ENCODE results near the gene SYT15B.
A peak's percentile ranks its signal among the peaks of the same experiment; 100 is the strongest.
"Not testable (repeated sequence)": the region's sequence is repeated elsewhere in the genome, so short reads cannot be mapped to it uniquely, and the experiment has no call there.

SYT15B gene

DNA sequence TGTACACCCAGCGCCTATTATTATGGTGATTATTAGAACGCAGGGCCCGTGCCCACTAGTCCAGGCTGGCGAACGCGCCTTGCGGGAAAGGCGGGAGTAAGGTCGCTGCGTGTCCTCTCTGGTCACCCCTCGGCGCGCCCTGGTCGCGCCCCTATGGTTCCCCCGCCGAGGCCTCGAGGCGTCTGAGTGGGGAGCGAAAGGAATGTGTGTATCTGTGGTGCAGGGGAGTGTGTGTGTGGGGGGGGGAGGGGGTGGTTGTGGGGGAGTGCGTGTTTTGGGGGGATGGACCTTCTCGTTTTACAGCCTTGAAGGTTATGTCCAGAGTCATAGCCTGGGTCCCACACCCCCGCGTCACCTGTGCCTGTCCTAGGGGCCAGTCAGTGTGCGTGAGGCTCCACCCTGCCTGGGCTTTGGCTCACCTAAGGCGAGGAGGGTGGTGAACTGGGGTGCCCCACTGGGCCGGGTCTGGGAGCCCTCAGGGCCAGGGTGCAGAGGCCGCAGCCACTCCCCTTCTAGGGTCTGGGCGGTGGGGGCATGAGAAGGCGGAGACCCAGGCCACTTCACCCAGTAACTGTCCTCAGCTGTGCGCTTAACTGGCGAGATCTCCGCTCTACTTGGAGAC lies at the start of gene SYT15B:
Gene SYT15B (minus strand): TSS at position 39 of the 622 bp plus-strand sequence. CDS start 952 bp downstream, outside the sequence.
- H2AFZ ChIP-seq (ENCODE audit: low read depth, low read length); H3K36me3 ChIP-seq (replicated peaks; ENCODE audit: low read depth, low read length); H3K4me2 ChIP-seq (ENCODE audit: low read length); H3K9me3 ChIP-seq (ENCODE audit: insufficient read depth, low read length); H3K9ac ChIP-seq (ENCODE audit: low read length); H3K79me2 ChIP-seq (ENCODE audit: low read length); H3K4me1 ChIP-seq (ENCODE audit: low read length); H4K20me1 ChIP-seq (ENCODE audit: insufficient read depth, low read length); H3K27ac ChIP-seq (ENCODE audit: low read length); H3K27me3 ChIP-seq (ENCODE audit: low read depth, low read length); H3K4me3 ChIP-seq (ENCODE audit: low read length): not testable (repeated sequence)

DNA sequence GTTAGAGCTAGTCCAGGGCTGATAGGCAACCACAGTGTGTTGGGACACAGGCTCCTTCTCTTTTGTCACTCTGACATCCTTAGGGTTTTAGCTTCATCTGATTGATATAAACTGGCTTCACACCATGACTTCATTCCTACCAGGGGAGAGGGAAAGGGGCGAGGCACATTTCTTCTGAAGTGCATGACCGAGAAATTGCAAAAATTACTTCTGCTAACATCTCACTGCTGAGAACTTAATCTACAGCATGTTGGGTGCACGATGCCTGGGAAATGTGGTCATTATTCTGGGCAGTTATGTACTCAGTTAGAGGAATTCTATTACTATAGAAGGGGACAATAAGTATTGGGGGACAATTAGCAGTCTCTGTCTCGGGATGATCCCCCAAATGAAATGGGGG lies 16.2 kb upstream of the SYT15B start:
- not testable (repeated sequence) for H3K27ac ChIP-seq (ENCODE audit: low read length); H3K4me2 ChIP-seq (ENCODE audit: low read length); H3K4me1 ChIP-seq (ENCODE audit: low read length); H3K4me3 ChIP-seq (ENCODE audit: low read length); H3K36me3 ChIP-seq (replicated peaks; ENCODE audit: low read depth, low read length); H3K79me2 ChIP-seq (ENCODE audit: low read length); H3K9me3 ChIP-seq (ENCODE audit: insufficient read depth, low read length); H3K9ac ChIP-seq (ENCODE audit: low read length); H3K27me3 ChIP-seq (ENCODE audit: low read depth, low read length); H2AFZ ChIP-seq (ENCODE audit: low read depth, low read length); H4K20me1 ChIP-seq (ENCODE audit: insufficient read depth, low read length)

GRCh38 chr10:47775361-47776231 lies 12.2 kb upstream of the SYT15B start:
- TF ChIP-seq, protein P1, sequence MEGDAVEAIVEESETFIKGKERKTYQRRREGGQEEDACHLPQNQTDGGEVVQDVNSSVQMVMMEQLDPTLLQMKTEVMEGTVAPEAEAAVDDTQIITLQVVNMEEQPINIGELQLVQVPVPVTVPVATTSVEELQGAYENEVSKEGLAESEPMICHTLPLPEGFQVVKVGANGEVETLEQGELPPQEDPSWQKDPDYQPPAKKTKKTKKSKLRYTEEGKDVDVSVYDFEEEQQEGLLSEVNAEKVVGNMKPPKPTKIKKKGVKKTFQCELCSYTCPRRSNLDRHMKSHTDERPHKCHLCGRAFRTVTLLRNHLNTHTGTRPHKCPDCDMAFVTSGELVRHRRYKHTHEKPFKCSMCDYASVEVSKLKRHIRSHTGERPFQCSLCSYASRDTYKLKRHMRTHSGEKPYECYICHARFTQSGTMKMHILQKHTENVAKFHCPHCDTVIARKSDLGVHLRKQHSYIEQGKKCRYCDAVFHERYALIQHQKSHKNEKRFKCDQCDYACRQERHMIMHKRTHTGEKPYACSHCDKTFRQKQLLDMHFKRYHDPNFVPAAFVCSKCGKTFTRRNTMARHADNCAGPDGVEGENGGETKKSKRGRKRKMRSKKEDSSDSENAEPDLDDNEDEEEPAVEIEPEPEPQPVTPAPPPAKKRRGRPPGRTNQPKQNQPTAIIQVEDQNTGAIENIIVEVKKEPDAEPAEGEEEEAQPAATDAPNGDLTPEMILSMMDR (IDR thresholded peaks at IDR 0.05; ENCODE audit: low read depth, low read length): peak; percentile 36
- H3K4me1 ChIP-seq (ENCODE audit: low read length); H4K20me1 ChIP-seq (ENCODE audit: insufficient read depth, low read length); H3K27me3 ChIP-seq (ENCODE audit: low read depth, low read length); H3K27ac ChIP-seq (ENCODE audit: low read length); H3K4me3 ChIP-seq (ENCODE audit: low read length); H2AFZ ChIP-seq (ENCODE audit: low read depth, low read length); H3K79me2 ChIP-seq (ENCODE audit: low read length); H3K4me2 ChIP-seq (ENCODE audit: low read length); H3K36me3 ChIP-seq (replicated peaks; ENCODE audit: low read depth, low read length); H3K9ac ChIP-seq (ENCODE audit: low read length); H3K9me3 ChIP-seq (ENCODE audit: insufficient read depth, low read length): not testable (repeated sequence)

GRCh38 chr10:47770745-47771144 lies 7.4 kb upstream of the SYT15B start:
- not testable (repeated sequence) for H3K9ac ChIP-seq (ENCODE audit: low read length); H3K4me2 ChIP-seq (ENCODE audit: low read length); H3K9me3 ChIP-seq (ENCODE audit: insufficient read depth, low read length); H2AFZ ChIP-seq (ENCODE audit: low read depth, low read length); H3K4me1 ChIP-seq (ENCODE audit: low read length); H4K20me1 ChIP-seq (ENCODE audit: insufficient read depth, low read length); H3K27me3 ChIP-seq (ENCODE audit: low read depth, low read length); H3K27ac ChIP-seq (ENCODE audit: low read length); H3K79me2 ChIP-seq (ENCODE audit: low read length); H3K36me3 ChIP-seq (replicated peaks; ENCODE audit: low read depth, low read length); H3K4me3 ChIP-seq (ENCODE audit: low read length)

- H3K9ac ChIP-seq (ENCODE audit: low read length); H2AFZ ChIP-seq (ENCODE audit: low read depth, low read length); H3K27me3 ChIP-seq (ENCODE audit: low read depth, low read length); H3K36me3 ChIP-seq (replicated peaks; ENCODE audit: low read depth, low read length); H3K4me1 ChIP-seq (ENCODE audit: low read length); H3K27ac ChIP-seq (ENCODE audit: low read length); H3K9me3 ChIP-seq (ENCODE audit: insufficient read depth, low read length); H3K4me2 ChIP-seq (ENCODE audit: low read length); H3K79me2 ChIP-seq (ENCODE audit: low read length); H4K20me1 ChIP-seq (ENCODE audit: insufficient read depth, low read length); H3K4me3 ChIP-seq (ENCODE audit: low read length): not testable (repeated sequence)
These were observed 5.3 kb upstream of the SYT15B start for GRCh38 chr10:47768578-47769115.

- H3K79me2 ChIP-seq (ENCODE audit: low read length); H3K9me3 ChIP-seq (ENCODE audit: insufficient read depth, low read length): not testable (repeated sequence)
These were observed 4.7 kb upstream of the SYT15B start for GRCh38 chr10:47768085-47768484.

GRCh38 chr10:47767236-47767635 lies 3.8 kb upstream of the SYT15B start:
- H3K27ac ChIP-seq (ENCODE audit: low read length); H3K36me3 ChIP-seq (replicated peaks; ENCODE audit: low read depth, low read length); H4K20me1 ChIP-seq (ENCODE audit: insufficient read depth, low read length); H3K4me1 ChIP-seq (ENCODE audit: low read length); H3K79me2 ChIP-seq (ENCODE audit: low read length); H3K4me3 ChIP-seq (ENCODE audit: low read length); H3K9ac ChIP-seq (ENCODE audit: low read length); H3K27me3 ChIP-seq (ENCODE audit: low read depth, low read length); H3K4me2 ChIP-seq (ENCODE audit: low read length); H3K9me3 ChIP-seq (ENCODE audit: insufficient read depth, low read length); H2AFZ ChIP-seq (ENCODE audit: low read depth, low read length): not testable (repeated sequence)

More at GRCh38 chr10:47768085-47768484, 4.7 kb upstream of the SYT15B start:
- H3K4me1 ChIP-seq (ENCODE audit: low read length); H4K20me1 ChIP-seq (ENCODE audit: insufficient read depth, low read length); H2AFZ ChIP-seq (ENCODE audit: low read depth, low read length); H3K4me2 ChIP-seq (ENCODE audit: low read length); H3K27me3 ChIP-seq (ENCODE audit: low read depth, low read length); H3K9ac ChIP-seq (ENCODE audit: low read length); H3K36me3 ChIP-seq (replicated peaks; ENCODE audit: low read depth, low read length); H3K4me3 ChIP-seq (ENCODE audit: low read length); H3K27ac ChIP-seq (ENCODE audit: low read length): not testable (repeated sequence)

DNA sequence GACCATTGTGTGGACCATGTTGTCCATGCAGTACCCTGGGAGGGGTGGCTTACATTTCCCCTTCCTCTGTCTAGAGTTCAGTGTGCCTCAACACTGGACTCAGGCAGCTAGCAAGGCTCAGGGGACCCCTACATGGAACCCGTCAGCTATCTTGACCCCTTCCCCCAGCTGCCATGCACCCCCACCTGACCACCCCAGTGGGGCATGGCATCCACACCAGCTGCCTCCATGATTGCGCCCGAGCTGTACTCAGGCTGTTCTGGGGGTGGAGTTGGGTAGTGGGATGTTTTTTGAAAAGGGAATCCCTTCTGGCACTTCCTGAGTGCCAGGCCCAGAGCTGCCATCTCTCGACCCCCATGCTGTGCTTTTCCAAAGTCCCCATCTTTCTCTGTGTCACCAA lies 1.8 kb upstream of the SYT15B start:
- H4K20me1 ChIP-seq (ENCODE audit: insufficient read depth, low read length): not testable (repeated sequence)

More for the DNA sequence above, 1.8 kb upstream of the SYT15B start:
- H3K9ac ChIP-seq (ENCODE audit: low read length); H2AFZ ChIP-seq (ENCODE audit: low read depth, low read length); H3K9me3 ChIP-seq (ENCODE audit: insufficient read depth, low read length); H3K79me2 ChIP-seq (ENCODE audit: low read length); H3K4me2 ChIP-seq (ENCODE audit: low read length); H3K27me3 ChIP-seq (ENCODE audit: low read depth, low read length); H3K4me1 ChIP-seq (ENCODE audit: low read length); H3K36me3 ChIP-seq (replicated peaks; ENCODE audit: low read depth, low read length); H3K4me3 ChIP-seq (ENCODE audit: low read length); H3K27ac ChIP-seq (ENCODE audit: low read length): not testable (repeated sequence)

All from OCI-LY3 (cell line).